Upper lobe of left lung (tissue), 4 donors: ENCODE measurements around the gene SH3GL1.

Experiments
- EP300 ChIP-seq, 4 donors: sonication (generic); formaldehyde crosslinking; IDR thresholded peaks; one replicate each; pipeline ENCODE4 v1.5.1; 2017; ENCODE audit warnings: antibody characterized with exemption in 4 of 4, control low read depth in 2 of 4
- POLR2A ChIP-seq, 4 donors: fragments of 450-650 bp; IDR thresholded peaks; one replicate each; pipeline ENCODE4 v1.5.1; 2016 to 2017; ENCODE audit warnings: antibody characterized with exemption in 4 of 4, mild to moderate bottlenecking in 2 of 4
- POLR2AphosphoS5 ChIP-seq, 2 donors: sonication (generic); formaldehyde crosslinking; IDR thresholded peaks; one replicate each; pipeline ENCODE4 v1.5.1; 2017; ENCODE audit warnings: antibody characterized with exemption in 2 of 2
- TF ChIP-seq, protein P1 (sequence below), 6 experiments: fragments of 450-650 bp in 4 of 6; fragments of 200-600 bp in 2 of 6; sonication (generic) in 2 of 6; IDR thresholded peaks; one replicate each; pipeline ENCODE4 v1.5.1; 2016 to 2019; ENCODE audit warnings: antibody characterized with exemption in 6 of 6

DNA sequence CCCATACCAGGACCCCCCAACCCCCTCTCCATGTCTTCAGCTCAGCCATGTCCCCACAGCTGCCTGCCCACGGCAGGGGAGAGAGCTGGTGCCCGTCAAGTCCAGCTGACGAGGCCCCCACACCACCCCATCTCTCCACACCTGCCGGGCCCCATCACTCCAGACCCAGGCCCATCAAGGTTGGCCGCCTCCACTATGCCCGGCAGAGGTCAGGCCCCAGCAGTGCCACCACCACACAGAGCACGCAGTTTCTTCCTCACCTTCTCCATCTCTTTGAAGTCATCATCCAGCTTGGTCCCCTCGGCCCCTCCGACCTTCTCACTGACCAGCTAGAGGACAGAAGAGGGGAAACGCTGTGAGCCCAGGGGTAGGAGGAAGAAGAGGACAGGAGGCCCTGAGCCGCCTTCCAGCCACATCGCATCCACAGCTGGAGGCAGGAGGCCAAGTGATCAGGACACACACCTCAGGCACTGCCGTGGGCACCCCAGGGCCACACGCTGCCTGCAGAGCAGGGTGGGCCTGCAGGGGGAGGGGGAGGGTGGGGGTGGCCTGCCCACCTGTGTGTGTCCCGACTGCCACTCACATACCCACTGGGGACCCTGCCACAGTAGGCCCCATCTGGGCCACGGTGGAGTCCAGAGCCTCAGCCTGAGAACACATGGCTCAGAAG lies 33.5 kb downstream of the SH3GL1 start:
- TF ChIP-seq POLR2AphosphoS5 (IDR thresholded peaks at IDR 0.05): no peak
- no peak for TF ChIP-seq EP300 (IDR thresholded peaks at IDR 0.05)
- TF ChIP-seq, protein P1, sequence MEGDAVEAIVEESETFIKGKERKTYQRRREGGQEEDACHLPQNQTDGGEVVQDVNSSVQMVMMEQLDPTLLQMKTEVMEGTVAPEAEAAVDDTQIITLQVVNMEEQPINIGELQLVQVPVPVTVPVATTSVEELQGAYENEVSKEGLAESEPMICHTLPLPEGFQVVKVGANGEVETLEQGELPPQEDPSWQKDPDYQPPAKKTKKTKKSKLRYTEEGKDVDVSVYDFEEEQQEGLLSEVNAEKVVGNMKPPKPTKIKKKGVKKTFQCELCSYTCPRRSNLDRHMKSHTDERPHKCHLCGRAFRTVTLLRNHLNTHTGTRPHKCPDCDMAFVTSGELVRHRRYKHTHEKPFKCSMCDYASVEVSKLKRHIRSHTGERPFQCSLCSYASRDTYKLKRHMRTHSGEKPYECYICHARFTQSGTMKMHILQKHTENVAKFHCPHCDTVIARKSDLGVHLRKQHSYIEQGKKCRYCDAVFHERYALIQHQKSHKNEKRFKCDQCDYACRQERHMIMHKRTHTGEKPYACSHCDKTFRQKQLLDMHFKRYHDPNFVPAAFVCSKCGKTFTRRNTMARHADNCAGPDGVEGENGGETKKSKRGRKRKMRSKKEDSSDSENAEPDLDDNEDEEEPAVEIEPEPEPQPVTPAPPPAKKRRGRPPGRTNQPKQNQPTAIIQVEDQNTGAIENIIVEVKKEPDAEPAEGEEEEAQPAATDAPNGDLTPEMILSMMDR (IDR thresholded peaks at IDR 0.05): no peak
- TF ChIP-seq POLR2A (IDR thresholded peaks at IDR 0.05): no peak
